Activated CD4-positive, alpha-beta memory T cell treated with anti-CD3 and anti-CD28 coated beads for 36 hours (primary cell): ENCODE measurements around the gene KRT36. TPM values are rescaled to one million over a fixed set of nuclear protein-coding genes. Genes with fewer than 3 reads are reported as not detected.

ENCODE experiments used
- CTCF ChIA-PET: fragments of 350-600 bp; sonication (Branson Sonifier 250); formaldehyde crosslinking; loops from one replicate; lab custom pipeline; 2021; ENCODE audit warnings: antibody characterized with exemption, inconsistent platforms; lab: Charles Lee
- POLR2A ChIA-PET: fragments of 350-600 bp; sonication (Branson Sonifier 250); formaldehyde crosslinking; loops from one replicate; lab custom pipeline; 2021; ENCODE audit warnings: antibody characterized with exemption; lab: Charles Lee
- DNase-seq: peaks from one replicate; pipeline ENCODE4 v3.0.0-alpha.2; 2020
- H3K27ac Mint-ChIP-seq: one replicate; pipeline ENCODE4 v1.8.0; 2021; ENCODE audit warnings: mixed read lengths
- H3K27me3 Mint-ChIP-seq: one replicate; pipeline ENCODE4 v1.8.0; 2021; ENCODE audit warnings: mixed read lengths
- H3K36me3 Mint-ChIP-seq: one replicate; pipeline ENCODE4 v1.8.0; 2021; ENCODE audit warnings: mixed read lengths
- H3K4me1 Mint-ChIP-seq: one replicate; pipeline ENCODE4 v1.8.0; 2021; ENCODE audit warnings: low read depth, mixed read lengths
- H3K4me3 Mint-ChIP-seq: one replicate; pipeline ENCODE4 v1.8.0; 2021; ENCODE audit warnings: mild to moderate bottlenecking, mixed read lengths
- H3K9me3 Mint-ChIP-seq: one replicate; pipeline ENCODE4 v1.8.0; 2021; ENCODE audit warnings: mixed read lengths
- intact Hi-C: fragments of 100-400 bp; cut with micrococcal nuclease; formaldehyde crosslinking; loops from one replicate; pipeline ENCODE4 v1.15.1; 2023
- total RNA-seq, 2 experiments: library from RNA; stranded (reverse); gene quantifications; one replicate each; pipeline ENCODE4 v1.2.3, GENCODE V29; 2021

Gene KRT36
- total RNA-seq, 2 experiments from 2014 or later = not detected

DNA sequence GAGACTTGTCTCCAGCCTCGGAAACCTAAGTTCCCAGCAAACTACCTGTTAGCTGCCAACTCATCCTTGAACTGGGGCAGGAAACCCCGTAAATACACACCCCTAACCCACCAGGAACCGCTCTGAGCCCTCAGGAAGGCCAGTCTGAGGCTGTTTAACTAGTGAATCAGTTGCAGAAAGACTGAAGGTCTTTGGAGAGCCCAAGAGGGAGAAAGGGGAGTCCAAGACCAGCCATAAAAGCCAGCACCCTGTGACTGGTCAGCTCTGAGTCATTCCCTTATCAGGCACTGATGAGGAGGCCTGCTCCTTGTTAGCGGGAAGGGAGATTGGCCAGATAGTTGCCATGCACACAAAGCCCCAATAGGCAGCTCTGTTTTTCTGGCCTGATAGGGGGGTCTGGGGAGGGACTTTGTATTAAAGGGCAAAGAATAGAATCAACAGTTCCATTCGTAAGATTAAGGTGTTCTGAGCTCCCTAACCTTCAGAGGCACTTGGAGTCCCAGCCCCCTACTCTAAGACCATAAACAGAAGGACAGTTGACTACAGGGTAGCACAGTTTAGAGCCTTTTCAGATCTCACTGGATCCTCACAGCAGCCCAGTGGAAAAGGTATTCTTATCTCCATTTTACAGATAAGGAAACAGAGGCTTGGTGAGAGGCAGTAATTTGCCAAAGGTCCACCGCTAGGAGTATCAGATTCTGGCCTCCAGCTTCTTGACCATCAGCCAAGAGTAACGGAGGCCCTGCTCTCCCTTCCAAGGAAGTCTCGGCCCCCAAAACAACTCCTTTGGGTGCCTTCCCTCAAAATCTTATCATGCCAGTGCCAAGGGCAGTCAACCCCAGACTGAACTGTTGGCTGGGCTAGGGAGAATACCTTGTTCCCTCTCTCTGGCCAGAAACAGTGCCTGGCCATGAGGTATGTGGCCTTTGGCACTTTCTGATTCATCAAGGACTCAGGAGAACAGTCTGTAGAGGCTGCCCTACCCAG is 40.6 kb upstream of the KRT36 start:
- intact Hi-C loops = no loop called here
- Mint-ChIP-seq H3K36me3 (no peaks in the 10 kb centered on the region), H3K27ac (no peak overlapping the region), H3K9me3 (no peaks in the 10 kb centered on the region), H3K4me3 (no peak overlapping the region), H3K4me1 (peaks cover 5% of the 10 kb centered on the region), H3K27me3 (peaks cover 42% of the 10 kb centered on the region)
- no peak for DNase-seq
- ChIA-PET CTCF (interaction anchor here (1.5 to 3.7 kb wide), 3 partner anchors 12 to 118 kb away, joined by 4 to 19 read pairs (median 6); no protein-coding TSS in a partner anchor), POLR2A (no interaction called here)

DNA sequence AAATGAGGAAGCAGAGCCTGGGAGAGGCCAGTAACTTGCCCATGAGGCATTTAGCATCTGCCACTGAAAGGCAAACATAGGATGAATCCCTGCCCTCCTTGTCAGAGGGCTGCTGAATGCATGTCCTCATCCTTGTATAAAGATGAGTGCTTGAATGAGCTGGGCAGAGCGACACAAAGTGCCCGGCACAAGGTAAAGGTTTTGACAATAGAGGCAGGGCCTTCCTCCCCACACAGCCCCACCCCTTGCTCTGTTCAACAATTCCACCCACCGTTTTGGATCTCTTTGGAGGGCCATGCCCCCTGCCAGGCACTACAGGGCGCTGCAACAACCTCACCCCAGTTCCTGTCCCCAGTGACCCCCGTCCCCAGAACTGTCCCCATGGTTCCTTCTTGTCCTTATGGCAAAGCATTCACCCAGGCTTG is 39.8 kb upstream of the KRT36 start:
- Mint-ChIP-seq H3K27ac (no peak overlapping the region), H3K4me1 (peaks cover 5% of the 10 kb centered on the region), H3K9me3 (no peaks in the 10 kb centered on the region), H3K36me3 (no peaks in the 10 kb centered on the region), H3K4me3 (no peak overlapping the region), H3K27me3 (peaks cover 42% of the 10 kb centered on the region)
- intact Hi-C loops = no loop called here
- CTCF ChIA-PET = interaction anchor here (1.5 to 3.7 kb wide), 3 partner anchors 13 to 119 kb away, joined by 4 to 19 read pairs (median 6); no protein-coding TSS in a partner anchor
- DNase-seq = no peak
- POLR2A ChIA-PET = no interaction called here

- ChIA-PET POLR2A (no interaction called here), CTCF (interaction anchor here (1.5 to 3.7 kb wide), 3 partner anchors 14 to 119 kb away, joined by 4 to 19 read pairs (median 6); no protein-coding TSS in a partner anchor)
- no peaks in the 10 kb centered on the region for H3K9me3 Mint-ChIP-seq
- intact Hi-C loops = no loop called here
- no peak for DNase-seq
- peaks cover 42% of the 10 kb centered on the region for H3K27me3 Mint-ChIP-seq
- no peak overlapping the region for H3K27ac Mint-ChIP-seq
- H3K4me3 Mint-ChIP-seq = no peak overlapping the region
- H3K4me1 Mint-ChIP-seq = peaks cover 5% of the 10 kb centered on the region
- H3K36me3 Mint-ChIP-seq = no peaks in the 10 kb centered on the region
Observed at GRCh38 chr17:41528959-41529353, 39.2 kb upstream of the KRT36 start.

DNA sequence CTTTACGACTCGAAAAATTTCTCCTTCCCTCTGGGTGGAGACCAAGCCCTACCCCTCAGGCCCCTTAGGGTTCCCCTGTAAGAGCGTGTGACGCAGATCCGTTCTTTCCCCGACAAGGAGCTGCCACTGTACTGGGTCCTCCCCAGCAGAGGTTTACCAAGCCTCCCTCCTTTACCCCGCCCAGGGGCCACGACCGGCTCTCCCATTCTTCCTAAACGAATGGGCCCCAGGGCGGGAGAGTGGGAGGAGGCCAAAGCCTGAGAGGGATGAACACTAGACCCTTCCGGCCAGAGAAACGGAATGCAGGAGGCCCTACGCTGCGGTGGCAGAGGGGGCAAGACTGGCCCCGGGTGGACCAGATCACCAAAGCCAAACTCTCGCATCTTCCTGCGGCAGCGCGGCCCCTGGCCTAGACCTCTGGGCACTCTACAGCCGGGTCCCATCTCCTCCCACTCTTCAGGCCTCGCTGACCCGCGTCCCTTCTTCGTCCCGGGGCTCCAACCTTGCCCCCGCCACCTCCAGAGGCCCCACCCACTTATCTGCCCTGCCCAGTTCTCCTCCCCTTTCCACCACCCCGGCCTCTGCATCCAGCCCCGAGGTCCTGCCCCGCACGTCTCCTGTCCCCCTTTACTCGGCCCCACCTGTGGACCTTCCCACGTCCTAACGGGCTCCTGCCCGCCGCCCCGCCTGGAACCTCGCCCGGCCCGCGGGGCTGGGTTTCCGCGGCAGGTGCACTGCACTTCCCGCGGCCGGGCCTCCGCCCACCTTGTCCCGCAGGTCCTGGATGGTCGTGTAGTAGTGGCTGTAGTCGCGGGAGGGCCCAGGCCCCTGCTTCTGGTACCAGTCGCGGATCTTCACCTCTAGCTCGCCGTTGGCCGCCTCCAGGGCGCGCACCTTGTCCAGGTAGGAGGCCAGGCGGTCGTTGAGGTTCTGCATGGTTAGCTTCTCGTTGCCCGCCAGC is 37.6 kb upstream of the KRT36 start:
- no peak for DNase-seq
- CTCF ChIA-PET = interaction anchor here (3.7 kb wide), 1 partner anchor 22 kb away, joined by 19 read pairs; no protein-coding TSS in a partner anchor

GRCh38 chr17:41524261-41524660 is 34.6 kb upstream of the KRT36 start:
- Mint-ChIP-seq H3K4me3 (no peak overlapping the region), H3K36me3 (no peaks in the 10 kb centered on the region), H3K4me1 (peaks cover 5% of the 10 kb centered on the region), H3K27ac (no peak overlapping the region), H3K9me3 (no peaks in the 10 kb centered on the region), H3K27me3 (peaks cover 24% of the 10 kb centered on the region)
- POLR2A ChIA-PET = no interaction called here
- CTCF ChIA-PET = no interaction called here
- intact Hi-C loops = no loop called here
- no peak for DNase-seq

More for the DNA sequence above, 37.6 kb upstream of the KRT36 start:
- Mint-ChIP-seq H3K27me3 (peaks cover 38% of the 10 kb centered on the region), H3K4me3 (no peak overlapping the region), H3K4me1 (peaks cover 5% of the 10 kb centered on the region), H3K27ac (no peak overlapping the region), H3K36me3 (no peaks in the 10 kb centered on the region), H3K9me3 (no peaks in the 10 kb centered on the region)
- POLR2A ChIA-PET = no interaction called here
- intact Hi-C loops = no loop called here

- Mint-ChIP-seq H3K36me3 (no peaks in the 10 kb centered on the region), H3K4me1 (peaks cover 5% of the 10 kb centered on the region), H3K27ac (no peak overlapping the region), H3K4me3 (no peak overlapping the region), H3K9me3 (no peaks in the 10 kb centered on the region), H3K27me3 (peaks cover 19% of the 10 kb centered on the region)
- intact Hi-C loops = no loop called here
- ChIA-PET POLR2A (no interaction called here), CTCF (no interaction called here)
- no peak for DNase-seq
Observed at GRCh38 chr17:41523787-41524186, 34.1 kb upstream of the KRT36 start.

GRCh38 chr17:41523225-41523593 is 33.5 kb upstream of the KRT36 start:
- ChIA-PET POLR2A (no interaction called here), CTCF (no interaction called here)
- H3K27ac Mint-ChIP-seq = no peak overlapping the region
- intact Hi-C loops = no loop called here
- peaks cover 15% of the 10 kb centered on the region for H3K27me3 Mint-ChIP-seq
- H3K36me3 Mint-ChIP-seq = no peaks in the 10 kb centered on the region
- no peaks in the 10 kb centered on the region for H3K9me3 Mint-ChIP-seq
- H3K4me1 Mint-ChIP-seq = peaks cover 5% of the 10 kb centered on the region
- H3K4me3 Mint-ChIP-seq = no peak overlapping the region
- DNase-seq = no peak

GRCh38 chr17:41522301-41523224 is 32.9 kb upstream of the KRT36 start:
- no peak overlapping the region for H3K4me3 Mint-ChIP-seq
- POLR2A ChIA-PET = no interaction called here
- no peak for DNase-seq
- H3K27ac Mint-ChIP-seq = no peak overlapping the region
- peaks cover 3% of the 10 kb centered on the region for H3K4me1 Mint-ChIP-seq
- H3K9me3 Mint-ChIP-seq = no peaks in the 10 kb centered on the region
- peaks cover 12% of the 10 kb centered on the region for H3K27me3 Mint-ChIP-seq
- CTCF ChIA-PET = no interaction called here
- intact Hi-C loops = no loop called here
- no peaks in the 10 kb centered on the region for H3K36me3 Mint-ChIP-seq

DNA sequence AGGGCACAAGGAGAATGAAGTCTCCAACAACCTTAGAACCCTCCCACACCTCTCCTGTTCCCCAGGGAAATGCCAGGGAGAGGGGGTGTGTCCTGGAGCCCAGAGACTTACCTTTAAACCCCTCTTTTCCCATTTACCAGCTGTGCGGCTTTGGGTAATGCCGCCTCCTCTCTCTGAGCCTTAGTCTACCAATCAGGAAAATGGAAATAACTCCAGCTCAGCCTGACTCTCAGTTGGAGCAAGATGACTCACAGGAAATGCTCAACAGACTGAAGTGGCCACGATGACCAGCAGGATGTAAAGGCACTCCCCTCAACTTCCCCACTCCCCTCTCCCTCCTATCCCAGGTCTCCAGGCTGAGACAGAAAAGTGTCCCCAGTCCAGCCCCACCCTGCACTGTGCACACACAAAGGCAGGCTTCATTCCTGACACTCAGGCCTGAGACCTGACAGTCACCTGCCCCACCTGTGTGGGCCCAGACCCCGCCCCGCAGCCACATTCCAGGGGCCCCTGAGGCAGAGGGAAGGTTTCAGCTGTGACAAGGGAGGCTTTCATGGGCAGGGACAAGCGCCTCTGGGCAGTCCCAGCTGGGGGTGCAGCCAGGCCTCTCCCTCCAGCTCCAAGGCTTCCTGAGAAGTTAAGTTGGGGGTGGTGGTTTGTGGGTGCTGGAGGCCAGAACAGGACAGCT is 32.0 kb upstream of the KRT36 start:
- Mint-ChIP-seq H3K27me3 (peaks cover 6% of the 10 kb centered on the region), H3K4me3 (no peak overlapping the region), H3K4me1 (no peaks in the 10 kb centered on the region), H3K9me3 (no peaks in the 10 kb centered on the region), H3K27ac (no peak overlapping the region), H3K36me3 (no peaks in the 10 kb centered on the region)
- ChIA-PET POLR2A (no interaction called here), CTCF (no interaction called here)
- no peak for DNase-seq
- intact Hi-C loops = no loop called here

DNA sequence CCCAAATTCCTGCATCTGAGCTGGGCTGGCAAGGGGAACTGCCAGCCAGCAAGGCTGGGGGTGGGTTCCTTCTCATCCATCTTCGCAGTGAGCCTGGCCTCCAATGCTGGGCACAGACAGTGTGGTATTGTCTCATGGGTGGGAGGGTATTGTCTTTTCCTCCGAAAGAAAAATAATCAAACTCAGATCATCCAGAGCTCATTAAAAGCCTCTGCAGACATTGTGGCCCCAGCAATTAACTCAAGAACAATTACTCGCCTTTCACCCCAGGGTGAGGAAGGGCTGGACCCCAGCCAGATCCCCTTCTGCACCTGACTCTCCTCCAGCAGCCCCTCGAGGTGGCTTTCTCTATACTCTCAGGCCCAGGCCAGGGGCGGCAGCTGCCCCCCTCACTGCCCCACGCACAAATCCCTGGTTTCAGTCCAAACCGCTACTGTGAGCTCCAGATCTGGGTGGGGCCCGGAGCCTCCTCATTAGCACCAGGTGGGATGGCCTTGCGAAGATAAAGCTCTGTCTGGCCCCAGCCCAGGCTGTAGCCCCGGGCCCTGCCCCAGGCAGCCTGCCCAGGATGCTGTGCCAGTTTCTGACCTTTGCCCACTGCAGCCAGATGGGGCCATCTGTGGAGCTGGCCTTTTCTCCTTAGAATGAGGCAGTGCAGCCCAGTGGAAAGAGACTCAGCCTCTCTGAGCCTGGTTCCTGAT is 31.3 kb upstream of the KRT36 start:
- no peaks in the 10 kb centered on the region for H3K9me3 Mint-ChIP-seq
- no peaks in the 10 kb centered on the region for H3K36me3 Mint-ChIP-seq
- H3K27ac Mint-ChIP-seq = no peak overlapping the region
- H3K4me1 Mint-ChIP-seq = no peaks in the 10 kb centered on the region
- DNase-seq = no peak
- peaks cover 4% of the 10 kb centered on the region for H3K27me3 Mint-ChIP-seq
- H3K4me3 Mint-ChIP-seq = no peak overlapping the region
- intact Hi-C loops = no loop called here
- ChIA-PET POLR2A (no interaction called here), CTCF (no interaction called here)
